AG04450 (cell line): ENCODE data around the gene DGKE. TPM values are rescaled to one million over a fixed set of nuclear protein-coding genes. Genes with fewer than 3 reads are reported as not detected.

Experiments used
- CTCF ChIA-PET: fragments of 300-600, 350-600 bp; formaldehyde crosslinking; extraction: SDS; loops from one replicate; lab custom pipeline; 2022; ENCODE audit warnings: antibody characterized with exemption, inconsistent platforms; lab: Charles Lee
- POLR2A ChIA-PET: fragments of 350-600 bp; formaldehyde crosslinking; extraction: SDS; loops from one replicate; lab custom pipeline; 2021; ENCODE audit warnings: antibody characterized with exemption, inconsistent platforms; lab: Yijun Ruan, JAX
- DNase-seq: peaks from one replicate; pipeline ENCODE4 v3.0.0-alpha.2; 2011; ENCODE audit warnings: low read depth, low spot score
- H3K27ac ChIP-seq: one replicate; pipeline ENCODE4 v1.5.1; 2012; ENCODE audit warnings: low read depth, low read length, control low read depth
- H3K27me3 ChIP-seq: one replicate; pipeline ENCODE4 v1.6.0; 2012; ENCODE audit warnings: low read length; ENCODE audit not compliant: control insufficient read depth, insufficient read depth
- H3K4me3 ChIP-seq: 2 replicates; pipeline ENCODE4 v1.5.1; 2011; ENCODE audit warnings: mild to moderate bottlenecking, low read depth, low read length, control low read depth
- H3K9me3 ChIP-seq: 2 replicates; pipeline ENCODE4 v1.5.1; 2012; ENCODE audit warnings: low read length; ENCODE audit not compliant: control insufficient read depth, insufficient read depth
- CTCF ChIP-seq: IDR thresholded peaks from 2 replicates; pipeline ENCODE4 v1.5.1; 2011; ENCODE audit warnings: low read depth, low read length, control low read depth, inconsistent platforms
- polyA plus RNA-seq: library from polyadenylated mRNA; depleted of rRNA; stranded (reverse); fragments of >200 nt; gene quantifications from 2 replicates; pipeline ENCODE4 v1.2.3, GENCODE V29; 2011

Gene DGKE
- polyA plus RNA-seq, 1 experiment, result 2.3 TPM

DNA sequence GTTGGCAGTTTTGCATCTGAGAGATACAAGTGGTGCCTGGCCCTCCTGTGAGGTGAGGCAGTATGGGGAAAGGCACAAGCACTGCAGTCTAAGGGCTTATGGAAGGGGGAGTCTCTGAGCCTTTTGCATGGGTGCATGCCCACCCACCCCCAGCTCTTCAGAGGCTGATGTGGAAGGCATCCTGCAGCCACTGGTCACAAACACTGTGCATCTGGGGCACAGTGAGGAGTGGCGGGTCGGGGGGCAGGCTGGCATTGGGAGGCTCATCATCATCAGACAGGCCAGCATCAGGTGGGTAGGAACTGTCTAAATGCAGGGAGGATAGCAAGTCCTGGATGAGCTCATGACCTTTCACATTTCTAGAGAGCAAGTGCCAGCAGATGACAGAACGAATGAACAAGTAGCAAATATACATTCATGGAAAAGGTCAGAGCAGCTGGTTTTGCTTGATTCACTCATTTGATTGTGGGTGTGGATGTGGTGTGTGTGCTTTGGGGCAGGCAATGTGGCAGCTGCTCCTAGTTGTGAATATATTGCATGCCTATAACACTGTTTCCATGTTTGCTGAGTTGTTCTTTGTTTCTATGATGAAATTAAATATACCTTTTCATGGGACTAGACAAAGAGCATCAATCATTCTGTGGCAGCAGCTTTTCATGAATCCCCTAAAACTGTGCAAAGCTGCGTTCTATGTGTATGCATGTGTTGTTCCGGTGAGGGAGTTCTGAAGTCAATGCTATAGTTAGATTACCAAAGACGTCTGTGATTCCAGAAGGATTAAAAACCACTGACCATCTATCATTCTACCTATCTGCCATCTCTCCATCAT lies 50.7 kb downstream of the DGKE start:
- POLR2A ChIA-PET, result no interaction called here
- no peak for TF ChIP-seq CTCF
- H3K27me3 ChIP-seq, result no peaks in the 10 kb centered on the region
- no peak overlapping the region for H3K4me3 ChIP-seq
- H3K9me3 ChIP-seq, result peaks cover 14% of the 10 kb centered on the region
- CTCF ChIA-PET, result no interaction called here
- DNase-seq, result no peak
- H3K27ac ChIP-seq, result no peak overlapping the region

GRCh38 chr17:56885312-56885657 lies 51.3 kb downstream of the DGKE start:
- ChIA-PET CTCF (no interaction called here), POLR2A (no interaction called here)
- Histone ChIP-seq H3K27ac (no peak overlapping the region), H3K4me3 (no peak overlapping the region), H3K9me3 (peaks cover 14% of the 10 kb centered on the region), H3K27me3 (no peaks in the 10 kb centered on the region)
- no peak for TF ChIP-seq CTCF
- no peak for DNase-seq

DNA sequence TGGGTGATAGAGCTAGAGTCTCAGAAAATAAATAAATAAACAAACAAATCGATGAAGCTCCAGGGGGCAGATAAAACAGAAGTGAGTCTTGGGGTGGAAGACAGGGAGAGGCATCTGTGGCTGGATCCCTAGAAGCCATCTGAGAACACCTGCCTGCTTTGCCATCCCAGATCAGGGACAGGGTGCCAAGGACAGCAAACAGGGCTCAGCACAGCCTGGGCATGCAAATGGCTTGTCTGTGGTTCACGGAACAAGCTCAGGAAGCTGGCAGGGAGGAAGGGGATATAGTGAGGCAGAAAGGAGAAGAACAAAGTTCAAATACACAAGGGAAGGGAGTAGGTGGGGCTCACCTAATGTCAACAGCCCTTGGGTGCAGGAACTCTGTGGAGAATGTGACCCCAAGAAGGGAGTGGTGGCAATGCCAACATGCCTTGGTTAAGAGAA lies 52.4 kb downstream of the DGKE start:
- CTCF ChIA-PET, result interaction anchor here (1.0 kb wide), 1 partner anchor 67 kb away, joined by 4 read pairs; no protein-coding TSS in a partner anchor
- Histone ChIP-seq H3K4me3 (no peak overlapping the region), H3K9me3 (peaks cover 14% of the 10 kb centered on the region), H3K27ac (no peak overlapping the region), H3K27me3 (no peaks in the 10 kb centered on the region)
- POLR2A ChIA-PET, result no interaction called here
- TF ChIP-seq CTCF, result no peak
- DNase-seq, result no peak

GRCh38 chr17:56887105-56887504 lies 53.2 kb downstream of the DGKE start:
- ChIA-PET POLR2A (no interaction called here), CTCF (no interaction called here)
- H3K27ac ChIP-seq, result no peak overlapping the region
- no peaks in the 10 kb centered on the region for H3K27me3 ChIP-seq
- DNase-seq, result no peak
- no peak overlapping the region for H3K4me3 ChIP-seq
- H3K9me3 ChIP-seq, result peaks cover 14% of the 10 kb centered on the region
- no peak for TF ChIP-seq CTCF
